ENCODE data around the gene PTCRA. TPM values are rescaled to one million over a fixed set of nuclear protein-coding genes. Genes with fewer than 3 reads are reported as not detected.
"Not testable (repeated sequence)": the region's sequence is repeated elsewhere in the genome, so short reads cannot be mapped to it uniquely, and the experiment has no call there.

PTCRA gene
- total RNA-seq, 4 donors from 2014 or later = 0.72 TPM; not detected in 3

- ATAC-seq (ENCODE audit: low FRiP score) (peak; percentile 37), DNase-seq (ENCODE audit: low spot score) (no peak)
- TF ChIP-seq, protein P1, sequence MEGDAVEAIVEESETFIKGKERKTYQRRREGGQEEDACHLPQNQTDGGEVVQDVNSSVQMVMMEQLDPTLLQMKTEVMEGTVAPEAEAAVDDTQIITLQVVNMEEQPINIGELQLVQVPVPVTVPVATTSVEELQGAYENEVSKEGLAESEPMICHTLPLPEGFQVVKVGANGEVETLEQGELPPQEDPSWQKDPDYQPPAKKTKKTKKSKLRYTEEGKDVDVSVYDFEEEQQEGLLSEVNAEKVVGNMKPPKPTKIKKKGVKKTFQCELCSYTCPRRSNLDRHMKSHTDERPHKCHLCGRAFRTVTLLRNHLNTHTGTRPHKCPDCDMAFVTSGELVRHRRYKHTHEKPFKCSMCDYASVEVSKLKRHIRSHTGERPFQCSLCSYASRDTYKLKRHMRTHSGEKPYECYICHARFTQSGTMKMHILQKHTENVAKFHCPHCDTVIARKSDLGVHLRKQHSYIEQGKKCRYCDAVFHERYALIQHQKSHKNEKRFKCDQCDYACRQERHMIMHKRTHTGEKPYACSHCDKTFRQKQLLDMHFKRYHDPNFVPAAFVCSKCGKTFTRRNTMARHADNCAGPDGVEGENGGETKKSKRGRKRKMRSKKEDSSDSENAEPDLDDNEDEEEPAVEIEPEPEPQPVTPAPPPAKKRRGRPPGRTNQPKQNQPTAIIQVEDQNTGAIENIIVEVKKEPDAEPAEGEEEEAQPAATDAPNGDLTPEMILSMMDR (IDR thresholded peaks at IDR 0.05) = no peak
Measured at GRCh38 chr6:42885702-42886101, 30.2 kb upstream of the PTCRA start.

DNA sequence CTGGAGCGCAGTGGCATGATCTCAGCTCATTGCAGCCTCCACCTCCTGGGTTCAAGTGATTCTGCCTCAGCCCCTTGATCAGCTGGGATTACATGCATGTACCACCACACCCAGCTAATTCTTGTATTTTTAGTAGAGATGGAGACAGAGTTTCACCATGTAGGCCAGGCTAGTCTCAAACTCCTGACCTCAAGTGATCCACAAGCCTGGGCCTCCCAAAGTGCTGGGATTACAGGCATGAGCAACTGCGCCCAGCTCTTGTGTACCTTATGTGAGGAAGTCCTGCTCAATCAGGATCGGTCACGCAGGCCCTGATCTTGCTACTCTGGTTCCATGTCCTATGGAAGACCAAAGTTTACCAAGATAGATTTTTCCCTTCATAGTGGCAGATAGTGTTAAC lies 27.7 kb upstream of the PTCRA start:
- ATAC-seq (ENCODE audit: low FRiP score) = not testable (repeated sequence)

GRCh38 chr6:42889815-42890214 lies 26.0 kb upstream of the PTCRA start:
- ATAC-seq (ENCODE audit: low FRiP score) = no peak
- DNase-seq (ENCODE audit: low spot score) = no peak
- TF ChIP-seq, protein P1 (IDR thresholded peaks at IDR 0.05) = no peak

More for the DNA sequence above, 27.7 kb upstream of the PTCRA start:
- not testable (repeated sequence) for DNase-seq (ENCODE audit: low spot score)

DNA sequence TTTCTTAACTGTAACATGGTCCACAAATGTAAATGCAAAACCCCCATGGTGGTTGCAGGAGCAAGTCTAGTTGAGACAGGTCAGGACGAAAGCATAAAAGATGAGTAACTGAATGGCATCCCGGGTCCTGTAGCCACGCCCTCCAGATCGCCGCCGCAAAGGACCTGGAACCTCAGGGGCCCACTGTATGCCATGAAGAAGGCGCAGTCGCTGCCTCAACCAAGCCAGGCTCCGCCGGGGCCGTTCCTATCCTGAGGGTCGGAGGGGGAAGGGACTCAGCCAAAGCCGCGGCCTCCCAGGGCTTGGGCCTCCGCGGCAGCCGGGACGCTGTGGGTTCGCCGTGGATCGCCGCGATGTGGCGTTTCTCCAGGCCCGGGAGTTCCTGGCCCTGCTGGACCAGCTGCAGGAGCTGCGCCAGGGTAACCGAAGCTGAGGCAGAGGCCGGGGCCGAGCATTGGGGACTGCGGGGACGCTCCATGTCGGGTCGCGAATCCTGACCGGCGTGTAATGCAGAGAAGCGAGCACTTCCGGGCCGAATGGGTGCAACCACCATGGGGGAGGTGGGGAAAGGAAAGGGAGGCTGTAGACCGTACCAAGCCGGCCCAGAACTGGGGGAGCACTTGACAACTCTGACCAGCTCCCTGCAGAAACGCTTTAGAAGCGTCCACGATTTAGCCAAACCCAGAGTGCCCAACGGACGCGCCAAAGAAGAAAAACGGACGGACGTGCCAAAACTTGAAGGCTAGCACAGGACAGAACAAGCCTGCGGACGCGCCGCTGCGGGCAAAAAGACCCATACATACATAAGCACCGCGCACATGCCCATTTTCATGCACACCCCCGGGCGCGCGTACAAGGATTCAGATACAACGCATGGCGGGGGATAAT lies 25.3 kb upstream of the PTCRA start:
- DNase-seq (ENCODE audit: low spot score) (peak; percentile 59), ATAC-seq (ENCODE audit: low FRiP score) (peak; percentile 99)
- TF ChIP-seq, protein P1 (IDR thresholded peaks at IDR 0.05) = no peak

DNA sequence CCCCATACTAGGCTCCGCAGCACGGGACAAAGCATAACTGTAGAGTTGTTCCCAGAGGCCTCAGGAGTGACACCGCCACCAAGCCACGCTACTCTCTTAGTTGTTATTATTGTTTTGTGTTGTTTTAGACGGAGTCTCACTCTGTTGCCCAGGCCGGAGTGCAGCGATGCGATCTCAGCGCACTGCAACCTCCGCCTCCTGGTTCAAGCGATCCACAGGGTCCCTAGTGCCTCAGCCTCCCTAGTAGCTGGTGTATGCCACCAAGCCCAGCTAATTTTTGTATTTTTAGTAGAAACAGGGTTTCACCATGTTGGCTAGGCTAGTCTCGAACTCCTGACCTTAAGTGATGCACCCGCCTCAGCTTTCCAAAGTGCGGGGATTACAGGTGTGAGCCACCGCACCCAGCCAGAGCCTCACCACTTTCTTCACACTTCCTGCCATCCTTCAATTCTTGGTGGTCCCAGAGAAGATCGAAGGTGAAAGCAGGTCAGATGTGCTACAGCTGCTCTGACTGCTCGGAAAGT lies 24.6 kb upstream of the PTCRA start:
- TF ChIP-seq, protein P1 (IDR thresholded peaks at IDR 0.05) = no peak
- ATAC-seq (ENCODE audit: low FRiP score) = peak; percentile 4
- no peak for DNase-seq (ENCODE audit: low spot score)

DNA sequence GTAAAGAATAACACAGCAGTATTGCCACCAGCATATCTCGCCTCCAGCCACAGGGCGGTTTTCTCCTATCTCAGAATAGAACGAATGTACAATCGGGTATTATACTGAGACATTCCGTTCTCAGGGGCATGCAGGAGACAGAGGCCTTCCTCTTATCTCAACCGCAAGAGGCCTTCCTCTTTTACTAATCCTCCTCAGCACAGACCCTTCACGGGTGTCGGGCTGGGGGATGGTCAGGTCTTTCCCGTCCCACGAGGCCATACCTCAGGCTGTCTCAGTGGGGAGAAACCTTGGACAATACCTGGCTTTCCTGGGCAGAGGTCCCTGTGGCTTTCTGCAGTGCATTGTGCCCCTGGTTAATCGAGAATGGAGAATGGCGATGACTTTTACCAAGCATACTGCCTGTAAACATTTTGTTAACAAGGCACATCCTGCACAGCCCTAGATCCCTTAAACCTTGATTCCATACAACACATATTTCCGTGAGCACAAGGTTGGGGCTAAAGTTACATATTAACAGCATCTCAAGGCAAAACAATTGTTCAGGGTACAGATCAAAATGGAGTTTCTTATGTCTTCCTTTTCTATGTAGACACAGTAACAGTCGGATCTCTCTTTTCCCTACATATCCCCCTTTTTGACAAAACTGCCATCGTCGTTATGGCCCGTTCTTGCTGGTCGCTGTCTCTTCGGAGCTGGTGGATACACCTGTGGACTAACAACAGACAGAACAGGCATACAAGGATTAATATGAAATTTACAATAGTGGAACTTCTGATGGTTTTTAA lies 21.6 kb upstream of the PTCRA start:
- ATAC-seq (ENCODE audit: low FRiP score) = not testable (repeated sequence)
- peak; percentile 6 for DNase-seq (ENCODE audit: low spot score)

DNA sequence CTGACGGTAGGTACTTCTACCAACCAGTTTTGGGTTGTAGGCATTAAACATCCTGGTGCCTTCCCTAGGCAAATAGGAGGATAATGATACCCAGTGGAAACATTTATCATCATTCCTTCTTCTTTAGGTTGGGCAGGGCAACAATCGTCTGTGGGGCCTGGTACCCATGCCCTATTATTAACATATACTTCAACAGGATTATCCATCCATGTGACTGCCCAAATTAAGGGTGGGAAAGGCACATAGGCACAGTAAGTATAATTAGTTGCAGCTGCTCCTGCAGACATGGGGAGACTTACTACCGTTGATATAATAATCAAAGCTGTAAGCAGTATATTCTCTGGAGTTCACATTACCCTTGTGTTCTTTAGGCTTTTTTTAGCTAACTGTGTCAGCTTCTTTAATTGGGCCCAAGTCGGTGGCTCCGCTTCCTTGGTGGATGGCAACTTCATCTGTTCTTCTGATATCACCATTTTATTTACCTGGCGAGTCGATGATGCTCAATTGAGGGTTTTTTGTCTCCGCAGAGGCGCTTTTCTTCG lies 19.6 kb upstream of the PTCRA start:
- no peak for ATAC-seq (ENCODE audit: low FRiP score)
- TF ChIP-seq, protein P1 (IDR thresholded peaks at IDR 0.05) = no peak
- peak; percentile 17 for DNase-seq (ENCODE audit: low spot score)
